ENCODE results near the gene ZNF716.
"Not testable (repeated sequence)": the region's sequence is repeated elsewhere in the genome, so short reads cannot be mapped to it uniquely, and the experiment has no call there.

ZNF716 gene

GRCh38 chr7:57449904-57450303 lies at the start of gene ZNF716:
Gene ZNF716, plus strand, starts transcription at chr7:57450177. Its CDS starts 112 bp downstream, at chr7:57450289.
- no peak for DNase-seq

- DNase-seq, result no peak
Observed at GRCh38 chr7:57400531-57401155, 49.3 kb upstream of the ZNF716 start.

GRCh38 chr7:57403051-57403450 lies 46.9 kb upstream of the ZNF716 start:
- DNase-seq, result not testable (repeated sequence)

GRCh38 chr7:57403601-57404342 lies 46.2 kb upstream of the ZNF716 start:
- no peak for DNase-seq

GRCh38 chr7:57404343-57404966 lies 45.5 kb upstream of the ZNF716 start:
- no peak for DNase-seq

GRCh38 chr7:57404967-57405421 lies 45.0 kb upstream of the ZNF716 start:
- DNase-seq, result no peak

- no peak for DNase-seq
Observed at GRCh38 chr7:57407125-57407524, 42.9 kb upstream of the ZNF716 start.

GRCh38 chr7:57412168-57412567 lies 37.8 kb upstream of the ZNF716 start:
- no peak for DNase-seq

- no peak for DNase-seq
Observed at GRCh38 chr7:57412618-57413017, 37.4 kb upstream of the ZNF716 start.

- no peak for DNase-seq
Observed at GRCh38 chr7:57413529-57414398, 36.2 kb upstream of the ZNF716 start.

- DNase-seq, result no peak
Observed at GRCh38 chr7:57414415-57414814, 35.6 kb upstream of the ZNF716 start.

- DNase-seq, result no peak
Observed at GRCh38 chr7:57414852-57415251, 35.1 kb upstream of the ZNF716 start.

- DNase-seq, result no peak
Observed at GRCh38 chr7:57415326-57415725, 34.7 kb upstream of the ZNF716 start.

GRCh38 chr7:57415730-57416129 lies 34.2 kb upstream of the ZNF716 start:
- DNase-seq, result no peak

- DNase-seq, result no peak
Observed at GRCh38 chr7:57416601-57417358, 33.2 kb upstream of the ZNF716 start.

- DNase-seq, result no peak
Observed at GRCh38 chr7:57417736-57418135, 32.2 kb upstream of the ZNF716 start.

- DNase-seq, result no peak
Observed at GRCh38 chr7:57423768-57424167, 26.2 kb upstream of the ZNF716 start.

GRCh38 chr7:57424515-57425238 lies 25.3 kb upstream of the ZNF716 start:
- DNase-seq, result no peak

GRCh38 chr7:57425239-57425944 lies 24.6 kb upstream of the ZNF716 start:
- no peak for DNase-seq

- DNase-seq, result no peak
Observed at GRCh38 chr7:57425969-57426628, 23.9 kb upstream of the ZNF716 start.
